Transverse colon (tissue), 4 donors: ENCODE results near the gene SCGB3A1.

Source experiments
- CTCF ChIP-seq, 5 experiments: fragments of 200-600 bp in 3 of 5; fragments of 450-650 bp in 2 of 5; sonication (generic) in 3 of 5; IDR thresholded peaks; 1 replicate in 2 of 5; 2 replicates in 3 of 5; pipeline ENCODE4 v1.5.1; 2016 to 2017; ENCODE audit warnings: antibody characterized with exemption in 5 of 5, inconsistent platforms in 3 of 5, mild to moderate bottlenecking in 2 of 5, moderate library complexity in 1 of 5
- EP300 ChIP-seq: sonication (generic); formaldehyde crosslinking; IDR thresholded peaks from one replicate; pipeline ENCODE4 v1.6.1; 2017; ENCODE audit warnings: antibody characterized with exemption, low read depth
- POLR2A ChIP-seq: fragments of 450-650 bp; IDR thresholded peaks from one replicate; pipeline ENCODE4 v1.6.1; 2016; ENCODE audit warnings: antibody characterized with exemption, mild to moderate bottlenecking, moderate library complexity
- POLR2AphosphoS5 ChIP-seq, 3 donors: sonication (generic); formaldehyde crosslinking; IDR thresholded peaks; one replicate each; pipeline ENCODE4 v1.6.1; 2016; ENCODE audit warnings: antibody characterized with exemption in 3 of 3

- TF ChIP-seq CTCF (IDR thresholded peaks at IDR 0.05) (no peak), EP300 (no peak), POLR2A (no peak), POLR2AphosphoS5 (IDR thresholded peaks at IDR 0.05) (no peak)
Observed at GRCh38 chr5:180563994-180564393, 27.3 kb downstream of the SCGB3A1 start.
